HCEC 1CT (cell line): Measurements from ENCODE around the gene LGALS9C.
"Not testable (repeated sequence)": the region's sequence is repeated elsewhere in the genome, so short reads cannot be mapped to it uniquely, and the experiment has no call there.

ENCODE experiments used
- DNase-seq: peaks from one replicate; pipeline ENCODE4 v3.0.0-alpha.2; 2017

LGALS9C gene

DNA sequence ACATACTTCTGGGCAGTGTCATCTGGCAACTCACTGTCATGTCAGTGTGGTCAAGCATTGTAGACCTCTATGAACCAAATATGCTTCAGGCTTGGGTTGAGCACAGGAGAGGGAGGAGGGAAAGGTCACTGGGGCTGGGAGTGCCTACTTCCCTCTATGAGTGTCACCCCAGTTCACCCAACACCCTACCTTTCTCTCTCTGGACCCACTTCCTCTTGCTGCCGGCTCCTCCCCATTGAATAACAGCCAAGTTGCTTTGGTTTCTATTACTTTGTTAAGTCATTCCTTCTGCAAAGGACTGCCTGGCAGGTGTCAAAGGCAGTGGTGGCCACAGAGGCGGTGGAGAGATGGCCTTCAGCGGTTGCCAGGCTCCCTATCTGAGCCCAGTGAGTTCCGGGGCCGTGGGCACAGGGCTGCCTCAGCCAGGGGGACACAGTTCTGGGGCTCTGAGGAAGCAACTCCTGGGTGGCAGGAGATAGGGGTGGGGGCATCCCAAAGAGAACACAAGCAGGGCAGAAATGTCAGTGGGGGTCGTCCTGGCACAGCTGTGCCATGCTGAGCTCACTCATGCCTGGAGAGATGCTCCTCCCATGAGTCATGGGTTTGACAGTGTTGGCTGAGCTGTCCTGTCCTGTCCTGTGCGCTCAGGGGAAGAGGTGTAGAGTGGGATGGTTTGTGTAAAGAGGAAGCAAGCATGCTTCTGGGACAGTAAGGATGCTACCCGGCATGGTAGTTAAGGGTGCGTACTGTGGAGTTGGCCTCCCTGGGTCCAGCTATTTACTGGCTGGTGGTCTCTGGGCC lies at the start of gene LGALS9C:
Gene LGALS9C, plus strand, starts transcription at position 282 of the 801 bp plus-strand sequence. Its CDS starts 66 bp downstream, at position 348.
- not testable (repeated sequence) for DNase-seq

DNA sequence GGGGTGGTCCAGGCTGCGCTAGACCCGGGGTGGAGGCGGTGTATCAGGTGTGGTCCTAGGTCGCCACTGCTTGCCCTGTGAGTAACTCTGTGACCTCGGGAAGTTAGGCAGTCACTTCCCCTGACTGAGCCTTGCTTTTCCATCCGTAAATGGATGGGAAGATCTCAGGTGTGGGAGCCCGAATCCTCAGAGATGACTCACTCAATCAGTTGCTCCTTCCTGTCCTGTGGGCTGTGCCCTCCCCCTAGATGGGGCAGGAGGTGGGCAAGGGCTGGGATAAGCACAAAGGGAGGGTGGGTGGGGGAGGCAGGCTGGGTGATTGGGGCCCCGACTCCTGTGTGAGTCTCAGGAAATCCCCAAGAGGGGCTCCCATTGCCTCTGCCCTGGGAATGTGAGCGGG lies 44.4 kb upstream of the LGALS9C start:
- not testable (repeated sequence) for DNase-seq

DNA sequence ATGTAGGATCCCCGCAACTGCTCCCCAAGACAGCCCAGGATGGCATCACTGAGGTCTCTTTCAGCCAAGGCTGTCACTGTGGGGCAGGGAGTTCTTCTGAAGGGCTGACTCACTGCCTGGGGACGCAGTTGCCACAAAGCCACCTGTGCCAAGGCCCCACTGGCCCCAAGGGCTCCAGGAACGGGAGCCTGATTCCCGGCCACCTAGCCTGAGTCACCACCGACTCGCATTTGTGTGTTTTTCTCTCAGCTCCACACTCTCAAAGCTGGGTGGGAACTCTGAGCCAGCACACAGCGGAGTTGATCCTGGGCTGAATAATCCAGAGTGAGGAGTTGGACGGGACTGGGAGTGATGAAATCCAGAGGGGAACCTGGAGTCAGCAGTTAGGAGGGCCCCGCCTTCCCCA lies 37.1 kb upstream of the LGALS9C start:
- DNase-seq, result not testable (repeated sequence)

DNA sequence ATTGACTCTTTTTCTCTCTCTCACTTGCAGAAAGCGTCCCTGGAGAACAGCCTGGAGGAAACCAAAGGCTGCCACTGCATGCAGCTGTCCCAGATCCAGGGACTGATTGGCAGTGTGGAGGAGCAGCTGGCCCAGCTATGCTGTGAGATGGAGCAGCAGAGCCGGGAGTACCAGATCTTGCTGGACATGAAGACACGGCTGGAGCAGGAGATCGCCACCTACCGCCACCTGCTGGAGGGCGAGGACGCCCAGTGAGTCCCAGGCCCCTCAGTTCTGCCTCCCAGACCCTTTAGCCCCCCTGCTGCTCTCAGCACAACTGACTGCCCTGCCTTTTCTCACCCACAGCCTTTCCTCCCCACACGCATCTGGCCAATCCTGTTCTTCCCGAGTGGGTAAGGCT lies 34.5 kb upstream of the LGALS9C start:
- DNase-seq, result not testable (repeated sequence)

DNA sequence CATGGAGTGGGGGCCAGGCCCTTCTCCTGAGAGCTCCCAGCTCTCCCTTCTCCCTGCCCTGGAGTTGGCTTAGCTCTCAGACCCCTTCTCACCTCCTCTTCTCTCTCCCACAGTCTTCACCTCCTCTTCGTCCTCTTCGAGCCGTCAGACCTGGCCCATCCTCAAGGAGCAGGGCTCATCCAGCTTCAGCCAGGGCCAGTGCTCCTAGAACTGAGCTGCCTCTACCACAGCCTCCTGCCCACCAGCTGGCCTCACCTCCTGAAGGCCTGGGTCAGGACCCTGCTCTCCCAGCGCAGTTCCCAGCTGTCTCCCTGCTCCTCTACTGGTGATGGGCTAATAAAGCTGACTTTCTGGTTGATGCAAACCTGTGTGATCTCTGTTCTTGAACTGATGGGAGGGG lies 34.1 kb upstream of the LGALS9C start:
- not testable (repeated sequence) for DNase-seq

DNA sequence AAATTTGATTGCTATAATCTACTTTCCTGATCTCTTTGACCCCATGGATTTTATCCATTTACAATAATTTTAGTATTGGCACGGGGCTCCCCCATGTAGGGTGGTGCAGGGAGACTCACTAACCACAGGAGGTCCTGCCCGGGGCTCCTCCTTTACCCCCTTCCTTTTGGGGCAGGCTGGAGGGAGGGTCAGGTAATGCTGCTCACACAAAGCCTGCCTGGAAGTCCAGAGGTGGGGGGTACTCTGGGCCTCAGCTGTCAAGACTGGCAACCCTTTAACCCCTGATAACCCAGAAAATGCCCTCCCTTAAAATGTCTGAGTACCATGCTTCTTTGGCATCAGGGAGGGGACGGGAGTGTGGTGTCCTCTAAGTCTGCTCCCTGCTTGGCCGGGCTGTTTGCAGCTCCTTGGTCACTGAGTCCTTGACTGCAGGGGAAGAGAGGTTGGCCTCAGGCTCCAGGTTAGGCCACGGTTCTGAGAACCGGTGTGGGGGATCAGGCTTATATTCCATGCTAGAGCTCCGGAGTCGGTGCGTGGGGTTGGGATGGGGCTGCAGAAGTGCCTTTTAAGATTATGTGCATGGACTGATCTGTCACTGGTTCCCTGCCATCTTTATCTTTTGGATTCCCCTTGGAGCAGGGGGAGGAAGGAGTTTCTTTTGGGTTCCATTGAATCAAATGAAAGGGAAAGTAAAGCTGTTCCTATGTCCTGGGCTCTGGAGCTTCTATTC lies 28.9 kb upstream of the LGALS9C start:
- not testable (repeated sequence) for DNase-seq

DNA sequence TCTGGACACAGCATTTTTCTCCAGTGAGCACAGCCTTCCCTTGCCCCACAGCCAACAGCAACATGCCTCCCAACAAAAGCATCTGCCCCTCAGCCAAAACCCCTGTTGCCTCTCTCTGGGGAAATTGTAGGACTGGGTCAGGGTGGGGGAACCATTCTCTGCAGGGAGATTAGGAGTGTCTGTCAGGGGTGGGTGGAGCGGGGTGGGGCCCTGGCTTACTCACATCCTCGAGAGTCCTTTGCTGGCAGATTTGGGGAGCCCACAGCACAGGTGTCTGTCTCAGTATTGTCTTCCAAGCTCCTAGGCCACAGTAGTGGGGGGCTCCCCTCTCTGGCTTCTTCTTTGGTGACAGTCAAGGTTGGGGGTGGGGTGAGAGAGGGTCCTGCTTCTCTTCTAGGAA lies 28.3 kb upstream of the LGALS9C start:
- not testable (repeated sequence) for DNase-seq

DNA sequence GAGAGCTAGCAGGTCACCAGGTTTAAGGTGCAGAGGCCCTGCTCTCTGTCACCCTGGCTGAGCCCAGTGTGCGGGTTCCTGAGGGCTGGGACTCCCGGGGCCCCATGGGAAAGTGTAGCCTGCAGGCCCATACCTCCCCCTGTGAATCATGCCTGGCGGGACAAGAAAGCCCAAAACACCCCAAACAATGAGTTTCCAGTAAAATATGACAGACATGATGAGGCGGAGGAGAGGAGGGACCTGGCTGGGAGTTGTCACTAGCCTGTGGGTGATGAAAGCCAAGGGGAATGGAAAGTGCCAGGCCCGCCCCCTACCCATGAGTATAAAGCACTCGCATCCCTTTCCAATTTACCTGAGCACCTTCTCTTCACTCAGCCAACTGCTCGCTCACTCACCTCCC lies 26.8 kb upstream of the LGALS9C start:
- not testable (repeated sequence) for DNase-seq

DNA sequence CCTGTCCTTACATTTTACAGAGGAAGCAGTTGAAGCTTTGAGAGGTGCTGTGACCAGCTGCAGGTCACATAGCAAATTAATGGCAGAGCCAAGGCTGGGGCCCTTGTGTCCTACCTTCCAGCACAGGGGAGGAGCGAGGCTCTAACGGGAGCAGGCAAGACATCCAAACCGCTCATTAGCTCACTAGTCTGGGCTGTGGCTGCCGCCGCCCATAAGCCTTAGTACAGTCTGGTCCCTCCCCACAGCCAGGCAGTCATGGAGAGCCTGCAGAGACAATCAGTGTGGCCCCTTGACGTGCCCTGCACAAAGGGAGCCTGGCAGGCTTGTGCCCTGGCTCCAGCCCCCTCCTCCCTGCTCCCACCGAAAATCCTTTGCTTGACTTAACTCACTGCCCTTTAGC lies 25.6 kb upstream of the LGALS9C start:
- not testable (repeated sequence) for DNase-seq

DNA sequence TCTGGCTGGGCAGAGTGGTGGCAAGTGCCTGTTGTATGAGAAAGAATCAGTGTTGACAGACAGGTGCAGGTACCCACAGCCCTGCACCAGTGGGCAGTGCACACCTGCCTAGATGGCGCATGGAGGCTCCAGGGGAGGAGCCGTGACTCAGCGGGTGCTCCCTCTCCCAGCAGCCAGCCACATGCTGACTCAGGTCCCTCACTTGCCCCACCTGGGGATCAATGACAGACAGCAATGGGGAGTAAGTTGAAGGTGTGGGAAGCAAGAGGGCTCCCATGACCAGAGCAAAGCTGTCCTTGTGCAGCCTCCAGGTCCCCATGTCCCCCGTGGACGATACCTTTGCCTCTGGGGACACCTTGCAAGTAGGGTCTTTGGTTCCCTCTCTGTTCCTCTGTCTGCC lies 24.6 kb upstream of the LGALS9C start:
- not testable (repeated sequence) for DNase-seq

DNA sequence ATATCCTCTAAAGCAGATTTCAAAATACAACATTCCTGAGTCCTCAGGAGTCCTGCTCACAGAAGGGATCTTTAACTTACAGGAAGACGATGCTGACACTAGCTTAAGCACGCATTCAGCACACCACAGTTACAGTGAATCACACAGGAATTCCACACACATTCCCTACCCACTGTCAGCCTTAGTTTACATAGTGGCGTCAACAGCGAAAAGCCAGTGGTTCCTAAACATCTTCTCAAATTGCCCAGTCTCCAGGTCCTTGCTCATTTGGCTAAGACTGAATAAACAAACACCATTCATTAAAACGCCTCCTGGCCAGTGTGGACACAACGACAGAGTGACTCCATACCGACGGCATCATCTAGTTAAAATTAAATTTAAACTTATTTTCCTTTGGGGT lies 17.6 kb upstream of the LGALS9C start:
- DNase-seq, result peak; percentile 10

DNA sequence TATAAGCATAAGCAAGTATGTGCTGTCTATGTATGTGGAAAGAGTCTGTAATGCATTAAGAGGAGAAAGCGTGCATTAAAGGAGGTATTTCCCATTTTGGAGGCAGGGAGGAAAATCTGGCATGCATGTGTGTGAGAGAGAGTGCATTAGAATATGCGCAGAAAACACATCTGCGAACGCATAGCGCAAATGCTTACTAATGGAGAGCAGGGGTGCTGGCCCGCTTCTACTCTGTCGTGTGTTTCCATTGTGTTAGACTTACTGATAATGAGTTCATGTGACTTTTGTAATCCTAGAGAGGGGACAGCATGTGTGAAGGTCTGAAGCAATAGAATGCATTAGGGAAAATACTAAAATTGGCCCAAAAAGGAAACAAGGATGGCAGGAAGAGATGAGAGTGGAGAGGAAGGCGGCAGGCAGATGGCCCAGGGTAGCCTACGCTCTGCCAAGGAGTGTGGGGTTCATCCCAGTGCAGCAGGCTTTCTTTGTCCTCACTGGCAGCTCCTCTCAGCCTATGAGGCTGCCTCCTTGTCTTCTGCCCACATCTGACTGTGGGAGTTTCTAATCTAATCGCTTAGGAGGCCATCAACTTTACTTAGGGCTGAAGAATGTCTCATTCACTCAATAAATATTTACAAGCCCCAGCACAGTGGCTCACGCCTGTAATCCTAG lies 12.6 kb upstream of the LGALS9C start:
- not testable (repeated sequence) for DNase-seq

DNA sequence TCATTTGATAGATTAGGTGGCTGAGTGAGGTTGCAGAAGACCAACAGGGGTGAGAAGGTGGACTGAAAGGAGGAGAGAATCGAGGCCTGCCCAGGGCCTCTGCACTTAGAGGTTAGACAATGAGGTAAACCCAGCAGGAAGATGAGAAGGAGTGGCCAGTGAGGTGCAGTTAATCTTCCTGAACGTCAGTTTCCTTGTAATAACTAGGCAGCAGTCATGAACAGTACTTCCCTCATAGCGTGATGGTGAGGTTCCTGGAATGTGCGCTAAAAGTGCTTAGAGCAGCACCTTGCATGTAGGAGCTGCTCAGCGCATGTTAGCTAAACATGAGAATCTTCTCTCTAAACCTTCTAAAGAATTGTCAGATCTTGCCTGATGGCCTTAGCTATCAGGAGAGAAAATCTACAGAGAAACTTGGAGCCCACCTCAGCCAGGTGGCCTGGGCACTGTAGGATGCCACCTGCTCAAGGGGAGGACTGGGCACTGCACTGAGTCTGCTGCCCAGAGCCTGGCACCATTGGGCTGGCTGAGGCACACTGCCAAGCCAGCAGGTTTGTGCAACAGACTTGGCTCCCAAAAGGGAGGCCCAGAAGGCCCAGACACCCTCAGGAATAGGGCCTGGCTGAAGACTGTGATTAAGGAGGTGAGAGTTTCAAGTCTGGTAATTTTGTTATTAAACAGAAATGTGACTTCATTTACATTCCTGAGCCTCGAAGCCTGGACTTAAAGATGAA lies 10.2 kb upstream of the LGALS9C start:
- not testable (repeated sequence) for DNase-seq

DNA sequence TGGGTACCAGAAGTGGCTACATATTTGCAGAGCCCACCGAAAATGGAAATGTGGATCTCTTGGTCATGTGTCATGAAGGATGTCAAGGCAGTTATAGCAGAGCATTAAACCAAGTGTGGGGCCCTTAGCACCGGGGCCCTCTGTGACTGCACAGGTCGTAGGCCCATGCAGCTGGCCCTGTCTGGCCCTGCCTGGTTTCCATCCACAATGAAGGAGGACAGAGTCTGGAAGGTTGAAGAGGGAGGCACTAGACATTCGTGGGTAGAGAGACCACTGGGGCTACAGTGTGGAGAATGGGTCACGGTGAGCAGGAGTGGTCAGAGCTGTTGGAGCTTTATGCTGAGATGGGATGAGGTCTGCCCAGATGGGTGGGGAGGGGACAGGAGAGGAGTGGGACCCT lies 9.6 kb upstream of the LGALS9C start:
- DNase-seq, result not testable (repeated sequence)

DNA sequence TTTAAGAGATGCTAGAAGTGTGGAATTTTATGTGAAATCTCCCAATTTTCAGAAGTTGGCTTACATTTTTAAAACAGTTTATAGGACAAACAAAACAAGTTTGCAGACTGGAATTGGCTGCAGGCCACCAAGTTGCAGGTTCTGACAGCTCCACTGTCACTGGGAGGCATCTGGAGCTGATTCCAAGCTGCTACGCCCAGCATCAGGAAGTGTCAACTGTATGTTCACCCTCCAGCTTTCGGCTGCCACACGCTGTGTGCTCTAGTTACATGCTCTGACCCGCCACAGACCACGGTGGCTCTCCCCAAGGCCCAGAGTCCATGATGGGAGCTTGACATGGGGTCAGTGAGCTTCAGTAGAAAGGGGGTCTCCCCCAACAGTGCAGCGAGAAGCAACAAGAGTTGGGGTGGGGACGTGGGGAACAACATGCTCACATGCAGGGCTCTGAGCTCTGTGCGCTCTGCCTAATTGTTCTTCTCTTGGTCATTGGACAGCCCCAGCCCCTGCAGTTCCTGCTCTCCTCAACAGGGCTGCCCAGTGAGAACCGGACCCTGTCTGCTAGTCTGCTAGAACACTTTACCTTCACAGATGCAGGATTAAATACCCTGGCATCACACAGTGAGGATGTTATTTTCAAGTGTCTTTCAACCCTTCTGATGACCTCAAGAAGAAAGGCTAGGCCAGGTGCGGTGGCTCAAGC lies 8.0 kb upstream of the LGALS9C start:
- DNase-seq, result not testable (repeated sequence)

DNA sequence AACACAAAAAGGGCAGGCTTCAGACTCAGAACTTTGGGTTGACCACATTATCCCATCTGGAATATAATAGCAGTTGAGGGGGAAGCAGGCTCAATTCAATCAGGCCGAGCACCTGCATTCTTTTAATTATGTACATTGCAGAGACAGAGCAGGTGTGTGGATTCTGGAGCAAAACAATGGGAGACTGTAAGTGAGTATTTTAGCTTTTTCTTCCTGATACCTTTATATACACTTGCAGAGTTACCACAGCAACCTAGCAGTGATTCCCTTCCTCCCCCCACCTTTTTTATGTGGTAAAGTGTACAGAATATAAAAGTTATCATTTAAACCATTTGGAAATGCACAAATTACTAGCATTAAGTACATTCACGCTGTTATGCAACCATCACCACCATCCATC lies 6.8 kb upstream of the LGALS9C start:
- DNase-seq, result not testable (repeated sequence)

DNA sequence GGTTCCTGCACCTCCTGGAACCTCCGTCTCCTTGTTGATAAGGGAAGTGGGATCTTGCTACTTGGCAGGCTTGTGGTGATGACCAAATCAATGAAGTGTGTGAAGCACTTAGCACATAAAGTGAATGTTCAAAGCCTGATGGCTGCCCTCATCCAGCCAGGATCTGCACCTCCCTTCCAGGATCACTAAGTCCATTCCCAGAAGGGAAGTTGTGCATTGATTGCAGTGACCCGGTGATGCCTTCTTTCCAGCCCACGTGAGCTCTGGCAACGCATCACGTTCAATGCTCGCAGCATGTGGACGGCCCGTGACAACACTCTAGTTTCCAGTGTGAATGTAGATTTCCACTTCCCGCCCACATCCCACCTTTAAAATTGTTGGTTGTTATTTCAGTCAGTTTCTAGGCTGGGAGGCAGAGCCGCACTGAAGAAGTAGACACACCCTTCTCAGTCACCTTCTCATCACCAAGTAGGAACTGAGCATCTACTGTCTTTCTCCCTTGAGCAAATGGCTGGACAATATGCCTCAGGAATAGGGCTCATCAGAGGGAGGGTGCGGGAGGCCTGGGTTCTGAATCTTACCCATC lies 6.2 kb upstream of the LGALS9C start:
- DNase-seq, result not testable (repeated sequence)

DNA sequence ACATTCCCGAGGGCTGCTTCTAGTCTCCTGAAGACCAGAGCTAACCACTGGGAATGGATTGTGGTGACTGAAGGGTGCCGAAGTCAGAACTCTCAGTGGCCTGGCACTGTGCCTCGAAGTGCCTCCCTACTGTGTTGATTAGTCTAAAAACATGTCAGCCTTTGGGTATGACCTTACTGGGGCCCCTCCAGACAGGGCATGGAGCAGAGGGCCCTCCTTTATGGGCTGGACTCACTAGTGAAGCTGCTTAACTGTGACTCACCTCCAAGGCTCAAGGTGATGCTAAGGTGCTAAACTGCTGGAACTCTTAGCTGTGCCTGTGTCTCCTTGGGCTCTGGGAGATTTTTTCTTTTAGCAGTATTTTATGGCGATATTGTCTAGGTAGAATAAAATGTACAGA lies 2.6 kb upstream of the LGALS9C start:
- not testable (repeated sequence) for DNase-seq

DNA sequence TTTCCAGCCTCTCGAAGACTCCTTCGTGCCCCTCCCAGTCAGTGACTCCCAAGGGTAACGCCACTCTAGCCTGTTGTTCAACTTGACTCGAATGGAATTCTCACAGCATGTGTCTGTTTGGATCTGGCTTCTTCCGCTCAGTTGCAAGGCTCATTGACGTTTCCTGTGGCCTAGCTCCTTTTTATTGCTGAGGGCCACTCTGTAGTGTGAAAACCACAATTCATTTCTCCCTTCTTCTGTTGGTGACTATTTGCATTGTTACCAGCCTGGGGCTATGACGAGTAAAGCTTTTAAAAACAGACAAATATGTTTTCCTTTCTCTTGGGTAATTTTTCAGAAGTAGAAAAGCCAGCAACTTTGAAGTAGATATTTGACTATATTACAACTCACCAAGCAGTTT lies 1.8 kb upstream of the LGALS9C start:
- DNase-seq, result not testable (repeated sequence)

DNA sequence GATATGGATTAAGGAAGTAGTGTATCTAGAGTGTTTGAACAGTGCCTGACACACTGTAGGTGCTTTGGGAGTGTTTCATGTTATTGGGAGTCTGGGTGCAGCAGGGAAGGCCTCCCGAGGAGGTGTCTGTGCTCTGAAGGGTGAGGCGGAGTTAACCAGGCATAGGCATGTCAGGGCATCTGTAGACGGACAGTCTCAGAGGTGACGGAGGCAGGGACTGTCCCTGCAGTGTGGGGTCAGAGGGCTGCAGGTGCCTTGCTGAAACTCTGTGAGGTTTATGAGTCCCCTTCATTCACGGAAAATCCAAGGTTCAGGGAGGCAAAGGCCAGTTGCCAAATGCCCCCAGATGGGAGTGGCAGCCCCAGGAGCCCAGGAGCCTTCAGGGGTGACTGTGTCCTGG lies 778 bp downstream of the LGALS9C start:
- not testable (repeated sequence) for DNase-seq

DNA sequence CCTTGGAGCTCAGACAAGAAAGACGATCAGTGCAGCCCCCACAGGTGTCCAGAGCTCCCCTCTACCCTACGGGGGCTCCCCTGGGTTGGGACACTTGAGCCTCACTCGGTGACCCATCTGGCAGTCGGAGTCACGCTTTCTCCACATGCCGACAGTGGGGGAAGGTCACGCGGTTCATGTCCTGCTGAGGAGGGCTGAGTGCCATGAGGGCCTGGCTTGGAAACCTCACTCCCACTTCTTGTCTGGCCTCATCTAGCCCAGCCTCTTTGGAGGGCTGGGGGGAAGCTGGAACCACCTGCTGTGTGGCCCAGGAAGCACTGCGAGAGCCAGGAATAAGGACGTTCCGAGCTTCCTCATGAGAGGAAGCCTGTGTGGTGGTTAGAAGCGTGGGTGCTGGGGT lies 1.8 kb downstream of the LGALS9C start:
- DNase-seq, result not testable (repeated sequence)
